Endothelial cell of hepatic sinusoid (primary cell): ENCODE measurements around the gene MACO1.
"Not testable (repeated sequence)": the region's sequence is repeated elsewhere in the genome, so short reads cannot be mapped to it uniquely, and the experiment has no call there.

Source experiments
- in situ Hi-C: cut with HindIII; loops from 2 replicates; pipeline ENCODE4 v1.10.0; 2017; ENCODE audit warnings: low sequenced_read_pairs

Gene MACO1

GRCh38 chr1:25485536-25486411, 55.1 kb downstream of the MACO1 start:
- in situ Hi-C loops, result no loop called here

DNA sequence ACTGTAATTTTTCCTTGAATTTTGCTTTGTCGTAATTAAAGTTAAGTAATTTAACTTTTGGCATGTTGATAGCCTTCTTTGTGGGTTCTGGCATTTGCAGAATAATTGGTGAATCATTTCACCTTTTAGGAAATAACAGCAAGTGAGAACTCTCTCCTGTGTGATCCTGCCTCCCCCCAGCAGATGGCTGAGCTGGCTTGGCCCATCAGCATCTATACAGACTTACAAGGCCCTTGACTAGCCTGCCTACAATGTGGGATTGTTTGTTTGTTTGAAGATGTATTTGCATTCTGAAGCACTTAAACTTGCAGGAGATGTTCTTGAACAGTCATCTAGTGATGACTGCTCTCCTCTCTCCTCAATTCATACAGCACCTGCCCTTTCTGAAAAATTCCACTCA, 55.9 kb downstream of the MACO1 start:
- in situ Hi-C loops, result no loop called here

GRCh38 chr1:25487628-25488027, 56.9 kb downstream of the MACO1 start:
- in situ Hi-C loops, result no loop called here

DNA sequence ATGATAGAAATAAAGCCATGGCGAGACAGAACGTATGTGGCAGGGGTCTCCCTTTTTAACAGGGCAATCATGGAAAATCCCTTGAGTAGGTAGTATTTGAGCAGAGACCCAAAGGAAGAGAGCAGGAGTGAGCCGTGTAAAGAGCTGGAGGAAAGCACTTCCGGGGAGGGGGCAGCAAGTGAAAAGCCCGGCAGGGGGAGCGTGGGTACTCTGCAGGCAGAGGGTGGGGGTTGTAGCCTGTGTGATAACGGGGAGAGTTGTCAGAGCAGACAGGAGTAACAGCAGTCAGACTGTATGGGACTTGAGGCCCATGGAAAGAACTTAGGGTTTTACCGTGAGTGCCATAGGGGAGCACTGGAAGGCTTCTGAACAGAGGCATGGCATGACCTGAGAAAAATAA, 61.6 kb downstream of the MACO1 start:
- in situ Hi-C loops, result loop anchor here (10.0 kb wide), 1 partner anchor 138 kb away; no protein-coding TSS in a partner anchor

- in situ Hi-C loops, result loop anchor here (5.0 to 10.0 kb wide), 3 partner anchors 58 to 140 kb away; no protein-coding TSS in a partner anchor
These were observed 64.3 kb downstream of the MACO1 start for GRCh38 chr1:25494952-25495351.

DNA sequence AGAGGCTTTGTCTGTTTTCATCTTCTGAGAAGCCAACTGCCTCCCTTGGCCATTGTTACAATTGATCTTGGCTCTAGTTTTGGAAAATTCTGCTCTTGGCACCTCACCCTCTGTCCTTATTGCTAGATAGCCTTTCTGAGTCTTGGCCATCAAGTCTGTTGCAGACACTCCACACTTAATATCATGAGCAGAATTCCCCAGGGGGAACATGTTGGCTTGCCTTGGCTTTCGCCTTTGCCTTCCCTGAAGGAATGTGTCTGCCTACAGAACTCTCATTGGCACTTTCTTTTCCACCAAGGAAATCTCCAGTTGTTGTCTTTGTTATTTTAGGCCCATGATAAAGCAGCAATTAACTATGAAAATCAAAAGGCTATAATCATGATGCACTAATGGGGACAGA, 70.0 kb downstream of the MACO1 start:
- in situ Hi-C loops, result no loop called here

DNA sequence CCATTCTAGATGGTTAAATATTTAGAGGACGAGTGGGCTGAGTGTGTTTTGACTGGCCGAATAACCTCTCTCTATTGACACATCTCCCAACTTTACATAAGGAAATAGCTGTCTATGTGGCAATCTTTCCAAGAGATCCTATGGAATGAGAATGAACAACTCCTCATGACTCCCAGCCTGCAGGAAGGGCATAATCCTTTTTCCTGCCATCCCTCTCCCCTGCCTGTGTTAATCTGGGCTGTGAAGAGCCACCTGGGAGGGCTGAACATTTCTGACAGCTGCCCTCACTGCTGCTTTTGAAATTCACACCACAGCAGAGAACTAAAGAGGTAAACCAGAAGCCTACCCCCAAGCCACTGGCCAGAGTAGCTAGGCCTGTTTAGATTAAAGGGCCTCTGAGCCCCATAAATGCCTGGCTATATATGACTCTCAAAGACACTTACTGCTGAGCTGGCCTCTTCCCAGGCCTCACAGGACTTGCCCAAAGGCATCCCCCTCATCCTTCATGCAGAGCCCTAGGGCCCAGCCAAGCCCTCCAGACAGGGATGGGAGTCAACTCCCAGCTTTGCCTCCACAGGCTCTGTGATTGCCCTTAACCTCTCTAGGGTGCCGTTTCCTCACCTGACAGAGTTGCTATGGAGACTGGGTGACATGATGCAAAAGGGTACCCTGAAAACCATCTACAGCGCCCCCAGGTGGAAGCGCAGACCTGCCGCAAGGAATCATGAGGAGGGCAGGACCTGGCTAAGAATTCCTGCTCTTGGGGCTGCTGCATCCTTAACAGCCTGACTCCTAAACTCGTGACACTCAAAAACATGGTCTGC, 70.8 kb downstream of the MACO1 start:
- in situ Hi-C loops, result no loop called here

- in situ Hi-C loops, result no loop called here
These were observed 72.3 kb downstream of the MACO1 start for GRCh38 chr1:25502957-25503356.

DNA sequence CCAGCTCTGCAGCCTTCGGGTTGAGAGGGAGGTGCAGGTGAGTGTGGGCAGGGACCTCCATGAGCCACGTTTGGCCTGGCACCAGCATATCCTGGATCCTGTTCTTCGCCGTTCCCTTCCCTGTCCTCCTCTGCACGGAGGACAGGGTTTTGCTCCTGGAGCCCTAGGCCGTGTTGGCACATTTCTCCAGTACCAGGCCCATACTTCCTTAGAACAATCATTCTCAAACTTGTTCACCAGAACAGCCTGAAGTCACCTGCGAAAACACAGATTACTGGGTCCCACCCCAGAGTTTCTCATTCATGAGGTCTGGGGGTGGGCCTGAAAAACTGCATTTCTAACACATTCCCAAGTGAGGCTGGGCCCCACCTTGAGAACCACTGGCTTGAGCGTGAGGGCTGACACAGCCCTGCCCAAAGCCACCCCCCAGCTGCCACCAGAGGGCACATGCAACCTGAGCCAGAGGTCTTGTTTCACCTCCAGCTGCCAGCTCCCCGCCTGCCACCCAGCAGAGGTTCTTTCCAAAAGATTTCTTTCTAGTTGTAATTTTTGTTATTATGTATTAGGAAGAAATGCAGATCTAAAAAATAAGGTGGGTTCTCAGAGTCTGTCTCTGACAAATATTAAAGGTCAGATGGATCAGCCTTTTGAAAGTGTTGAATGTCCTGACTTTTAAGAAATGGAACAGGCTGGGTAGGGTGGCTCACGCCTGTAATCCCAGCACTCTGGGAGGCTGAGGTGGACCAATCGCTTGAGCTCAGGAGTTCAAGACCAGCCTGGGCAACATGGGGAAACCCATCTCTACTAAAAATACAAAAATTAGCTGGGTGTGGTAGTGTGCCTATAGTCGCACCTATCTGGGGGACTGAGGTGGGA, 73.1 kb downstream of the MACO1 start:
- in situ Hi-C loops, result no loop called here

DNA sequence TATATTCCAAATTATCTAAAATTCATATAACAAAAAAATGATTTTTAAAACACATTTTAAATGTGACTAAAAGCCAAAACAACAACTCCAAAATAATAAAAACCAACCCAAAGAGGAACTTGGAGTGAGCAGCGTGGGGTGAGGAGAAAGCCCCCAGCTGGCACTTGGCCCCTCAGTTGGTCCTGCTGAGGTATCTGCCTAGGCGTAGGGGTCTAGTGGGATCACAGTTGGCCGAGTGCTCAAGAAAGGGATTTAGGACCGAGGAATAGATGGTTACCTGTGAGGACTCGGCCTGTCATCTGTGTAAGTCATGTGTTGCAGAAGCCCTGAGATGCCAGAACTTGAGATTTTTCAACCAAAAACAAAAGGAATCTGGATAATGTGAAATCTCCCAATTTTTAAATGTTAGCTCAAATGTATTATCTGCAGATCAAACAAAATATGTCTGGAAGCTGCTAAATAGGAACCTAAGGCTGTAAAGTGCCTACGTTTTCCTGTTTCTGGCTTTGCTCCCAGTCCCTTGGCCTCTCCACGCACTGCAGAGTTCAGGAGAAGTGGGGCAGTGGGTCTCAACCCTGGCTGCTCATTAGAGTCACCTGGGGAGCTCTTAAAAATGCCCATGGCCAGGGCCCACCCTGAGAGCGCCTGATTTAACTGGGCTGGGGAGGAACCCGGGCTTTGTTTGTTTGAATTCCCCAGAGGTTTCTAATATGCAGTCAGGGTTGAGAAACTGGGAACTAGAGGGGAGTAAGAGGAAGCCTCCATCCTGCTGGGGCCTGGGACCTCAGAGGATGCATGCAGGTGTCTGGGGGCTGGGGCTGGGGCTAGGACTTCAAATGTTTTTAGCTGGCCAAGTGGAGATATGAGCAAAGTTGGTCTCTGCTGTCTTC, 74.3 kb downstream of the MACO1 start:
- in situ Hi-C loops, result no loop called here

DNA sequence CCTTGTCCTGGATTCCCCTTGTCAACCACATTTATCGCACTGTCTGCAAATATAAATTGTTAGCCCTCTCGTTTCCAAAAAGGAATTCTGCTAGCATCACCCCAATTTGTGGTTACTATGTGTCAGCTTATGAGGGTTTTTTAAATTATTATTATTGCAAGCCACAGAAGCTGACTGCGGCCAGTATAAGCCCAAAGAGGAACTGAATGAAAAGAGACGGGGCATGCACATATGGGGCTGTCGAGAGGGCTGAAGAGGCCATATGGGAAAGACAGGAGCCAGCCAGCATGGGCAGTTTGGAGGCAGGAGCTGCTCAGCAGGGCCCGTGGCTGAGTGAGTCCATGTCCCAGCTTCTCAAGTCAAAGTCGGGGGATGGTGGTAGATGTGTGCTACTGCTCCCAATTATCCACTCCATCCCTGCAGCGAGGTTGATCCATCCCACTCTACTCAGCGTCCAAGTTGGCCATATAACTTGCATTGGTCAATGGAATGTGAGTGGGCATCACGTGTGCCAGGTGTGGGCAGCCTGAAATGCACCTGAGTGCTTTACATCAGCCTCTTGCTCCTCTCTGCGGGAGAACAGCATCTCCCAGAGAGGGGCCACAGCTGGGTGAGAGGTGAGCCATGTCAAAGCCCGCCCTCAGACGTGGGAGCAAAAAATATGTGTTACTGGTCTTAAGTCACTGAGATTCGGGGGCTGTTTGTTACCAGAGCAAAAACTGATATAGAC, 75.1 kb downstream of the MACO1 start:
- in situ Hi-C loops, result no loop called here

- in situ Hi-C loops, result not testable (repeated sequence)
These were observed 76.1 kb downstream of the MACO1 start for GRCh38 chr1:25506566-25507463.

GRCh38 chr1:25513666-25514065, 83.0 kb downstream of the MACO1 start:
- in situ Hi-C loops, result no loop called here

GRCh38 chr1:25515033-25515432, 84.3 kb downstream of the MACO1 start:
- in situ Hi-C loops, result no loop called here

- in situ Hi-C loops, result no loop called here
These were observed 86.0 kb downstream of the MACO1 start for GRCh38 chr1:25516686-25517085.

- in situ Hi-C loops, result no loop called here
These were observed 87.0 kb downstream of the MACO1 start for GRCh38 chr1:25517476-25518394.

DNA sequence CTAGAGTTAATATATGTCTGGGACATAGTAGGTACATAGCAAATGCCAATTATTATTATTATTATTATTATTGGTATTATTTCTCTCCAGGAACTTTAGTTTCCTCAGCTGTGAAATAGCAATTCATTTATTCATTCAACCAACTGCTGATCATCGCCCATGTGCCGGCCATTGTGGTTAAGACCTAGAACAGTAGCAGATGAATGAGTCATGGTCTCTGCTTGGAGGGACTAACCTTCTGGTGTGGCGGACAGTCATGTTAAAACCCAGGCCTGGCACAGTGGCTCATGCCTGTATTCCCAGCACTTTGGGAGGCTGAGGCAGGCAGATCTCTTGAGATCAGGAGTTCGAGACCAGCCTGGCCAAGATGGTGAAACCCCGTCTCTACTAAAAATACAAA, 88.9 kb downstream of the MACO1 start:
- in situ Hi-C loops, result loop anchor here (5.0 kb wide), 1 partner anchor 92 kb away; no protein-coding TSS in a partner anchor
